Aorta (tissue), 5 donors: ENCODE data around the gene DACT2. TPM values are rescaled to one million over a fixed set of nuclear protein-coding genes. Genes with fewer than 3 reads are reported as not detected.

Experiments used
- ATAC-seq: fragments of 200-7000 bp; cut with Tn5 transposase; one replicate; pipeline ENCODE4 v1.9.1; 2022; ENCODE audit warnings: moderate library complexity; ENCODE audit not compliant: low FRiP score
- DNase-seq, 2 donors: peaks; one replicate each; pipeline ENCODE4 v3.0.0-alpha.2; 2020
- H3K27ac ChIP-seq, 2 donors: one replicate each; pipeline ENCODE4 v1.5.1; 2013; ENCODE audit warnings: low read length in 2 of 2, mild to moderate bottlenecking in 2 of 2, moderate library complexity in 2 of 2, control low read depth in 1 of 2, inconsistent platforms in 1 of 2, low read depth in 1 of 2
- H3K27me3 ChIP-seq, 2 donors: one replicate each; pipeline ENCODE4 v1.6.1; 2013; ENCODE audit warnings: control low read depth in 1 of 2, low read length in 1 of 2, mild to moderate bottlenecking in 1 of 2, moderate library complexity in 1 of 2; ENCODE audit not compliant: insufficient read depth in 2 of 2, control insufficient read depth in 1 of 2
- H3K36me3 ChIP-seq, 2 donors: one replicate each; pipeline ENCODE4 v1.6.1; 2013; ENCODE audit warnings: control low read depth in 1 of 2, low read length in 1 of 2, mild to moderate bottlenecking in 1 of 2; ENCODE audit not compliant: insufficient read depth in 2 of 2, control insufficient read depth in 1 of 2
- H3K4me1 ChIP-seq, 2 donors: one replicate each; pipeline ENCODE4 v1.6.1; 2013; ENCODE audit warnings: low read length in 2 of 2, control low read depth in 1 of 2, mild to moderate bottlenecking in 1 of 2, moderate library complexity in 1 of 2; ENCODE audit not compliant: insufficient read depth in 2 of 2, control insufficient read depth in 1 of 2
- H3K4me3 ChIP-seq, 2 donors: one replicate each; pipeline ENCODE4 v1.5.1; 2013; ENCODE audit warnings: low read length in 2 of 2, control low read depth in 1 of 2, mild to moderate bottlenecking in 1 of 2
- H3K9me3 ChIP-seq: one replicate; pipeline ENCODE4 v1.6.1; 2013; ENCODE audit warnings: mild to moderate bottlenecking, low read length; ENCODE audit not compliant: control insufficient read depth
- WGBS, 2 donors: extraction: QIAGEN DNeasy Blood & Tissue Kit; methylation state at CpG; one replicate each; pipeline ENCODE4 v1.1.7; 2013; 5-methylcytosine and 5-hydroxymethylcytosine counted together
- intact Hi-C, 2 donors: fragments of 100-400 bp; cut with DNase I; formaldehyde crosslinking; loops; one replicate each; pipeline versions ENCODE4 v1.14.2 to v1.15.0; 2022
- polyA plus RNA-seq, 2 donors: library from polyadenylated mRNA; stranded (reverse); fragments of 200-250 nt; gene quantifications; one replicate each; pipeline ENCODE4 v1.2.3, GENCODE V29; 2013
- total RNA-seq, 2 donors: library from RNA; stranded (reverse); fragmentation: NEBNext Ultra II Directional; extraction: Animal tissue kit (Norgen Biotek cat#: 25700); gene quantifications; one replicate each; pipeline ENCODE4 v1.2.1, GENCODE V29; 2021
- donor health status: healthy with polysubstance abuse.
- donor health status: Bipolar disorder and iron deficiency.
- donor health status: DM: no; HTN: no; CAD: no.
- donor health status: DM: no; HTN: no; CAD: no.
- donor health status: DM: yes; HTN: yes; CAD: no.

The DACT2 gene
- total and polyA plus RNA-seq, 4 donors, result 0.10 to 0.48 (median 0.13) TPM; not detected in 1

- Histone ChIP-seq H3K27me3 (no peaks in the 10 kb centered on the region), H3K4me3 (no peak overlapping the region), H3K9me3 (no peaks in the 10 kb centered on the region), H3K36me3 (no peaks in the 10 kb centered on the region), H3K27ac (no peak overlapping the region), H3K4me1 (no peaks in the 10 kb centered on the region)
- WGBS, 2 donors, result 92 to 94% methylated on average over 27 to 28 of the region's 28 CpGs
- intact Hi-C loops, result no loop called here
- peak in 1 of 2 donors; percentile 50 for DNase-seq
- ATAC-seq, result no peak
Observed at GRCh38 chr6:168263351-168263905, 56.1 kb downstream of the DACT2 start.

GRCh38 chr6:168261234-168261633 is 58.3 kb downstream of the DACT2 start:
- Histone ChIP-seq H3K27ac (no peak overlapping the region), H3K27me3 (no peaks in the 10 kb centered on the region), H3K4me3 (no peak overlapping the region), H3K4me1 (no peaks in the 10 kb centered on the region), H3K9me3 (no peaks in the 10 kb centered on the region), H3K36me3 (no peaks in the 10 kb centered on the region)
- intact Hi-C loops, result no loop called here
- ATAC-seq (no peak), DNase-seq (peak in 1 of 2 donors; percentile 51)
- WGBS, 2 donors, result 95 to 96% methylated on average over 12 of the region's 12 CpGs

- no peaks in the 10 kb centered on the region for H3K36me3 ChIP-seq
- peak in 1 of 2 donors; percentile 39 for DNase-seq
- H3K4me1 ChIP-seq, result no peaks in the 10 kb centered on the region
- WGBS, 2 donors, result 90% methylated on average over 24 of the region's 24 CpGs
- H3K4me3 ChIP-seq, result no peak overlapping the region
- no peak overlapping the region for H3K27ac ChIP-seq
- peaks cover 2% of the 10 kb centered on the region for H3K9me3 ChIP-seq
- intact Hi-C loops, result no loop called here
- H3K27me3 ChIP-seq, result no peaks in the 10 kb centered on the region
- no peak for ATAC-seq
Observed at GRCh38 chr6:168260420-168260987, 59.1 kb downstream of the DACT2 start.

GRCh38 chr6:168258795-168259194 is 60.8 kb downstream of the DACT2 start:
- no peaks in the 10 kb centered on the region for H3K4me1 ChIP-seq
- no peak overlapping the region for H3K27ac ChIP-seq
- WGBS, 2 donors, result 94% methylated on average over 14 to 15 of the region's 15 CpGs
- no peak for ATAC-seq
- peak in 1 of 2 donors; percentile 36 for DNase-seq
- H3K27me3 ChIP-seq, result no peaks in the 10 kb centered on the region
- intact Hi-C loops, result no loop called here
- no peak overlapping the region for H3K4me3 ChIP-seq
- peaks cover 2% of the 10 kb centered on the region for H3K9me3 ChIP-seq
- no peaks in the 10 kb centered on the region for H3K36me3 ChIP-seq

GRCh38 chr6:168256940-168257339 is 62.6 kb downstream of the DACT2 start:
- no peaks in the 10 kb centered on the region for H3K27me3 ChIP-seq
- peaks cover 2% of the 10 kb centered on the region for H3K9me3 ChIP-seq
- H3K4me3 ChIP-seq, result no peak overlapping the region
- no peaks in the 10 kb centered on the region for H3K4me1 ChIP-seq
- no peak for ATAC-seq
- no peak for DNase-seq
- no peaks in the 10 kb centered on the region for H3K36me3 ChIP-seq
- no peak overlapping the region for H3K27ac ChIP-seq
- intact Hi-C loops, result no loop called here

Other genes with a start within 250 kb of the DACT2 start
- under 1 TPM; 0.06 to 0.19 TPM for gene FRMD1, start 240.6 kb downstream of the DACT2 start, total RNA-seq
- gene FRMD1, start 240.6 kb downstream of the DACT2 start, polyA plus RNA-seq, result under 1 TPM; 0.03 to 0.38 TPM
- gene SMOC2, start 121.4 kb upstream of the DACT2 start, total RNA-seq, result 100 to 1,000 TPM; 203 to 369 TPM
- gene SMOC2, start 121.4 kb upstream of the DACT2 start, polyA plus RNA-seq, result 100 to 1,000 TPM; 228 to 303 TPM